Stimulated activated CD4-positive, alpha-beta T cell treated with anti-CD3 and anti-CD28 coated beads, Interleukin-4, amount 100 ng/mL, for 1 hour (primary cell): ENCODE measurements around the gene CSNK1D.
A peak's percentile ranks its signal among the peaks of the same experiment; 100 is the strongest.
"Not testable (repeated sequence)": the region's sequence is repeated elsewhere in the genome, so short reads cannot be mapped to it uniquely, and the experiment has no call there.

Experiments used
- DNase-seq: peaks from one replicate; pipeline ENCODE4 v3.0.0-alpha.2; 2020

CSNK1D gene

GRCh38 chr17:82212331-82213250 is 60.9 kb downstream of the CSNK1D start, which contains the start of gene CCDC57:
TSS of gene CCDC57 (minus strand) at chr17:82212842. CDS start at chr17:82201944, 10,898 bp downstream.
- peak; percentile 75 for DNase-seq

GRCh38 chr17:82210655-82211054 is 62.8 kb downstream of the CSNK1D start:
- not testable (repeated sequence) for DNase-seq

- peak; percentile 74 for DNase-seq
These were observed 67.6 kb downstream of the CSNK1D start for GRCh38 chr17:82205720-82206508.

GRCh38 chr17:82204831-82205719 is 68.4 kb downstream of the CSNK1D start:
- DNase-seq, result no peak

- DNase-seq, result no peak
These were observed 69.6 kb downstream of the CSNK1D start for GRCh38 chr17:82203920-82204319.

GRCh38 chr17:82202981-82203380 is 70.5 kb downstream of the CSNK1D start:
- DNase-seq, result peak; percentile 36

- no peak for DNase-seq
These were observed 72.0 kb downstream of the CSNK1D start for GRCh38 chr17:82201498-82201910.

GRCh38 chr17:82200743-82201497 is 72.6 kb downstream of the CSNK1D start:
- peak; percentile 42 for DNase-seq

- DNase-seq, result no peak
These were observed 73.4 kb downstream of the CSNK1D start for GRCh38 chr17:82200135-82200534.

- DNase-seq, result no peak
These were observed 74.0 kb downstream of the CSNK1D start for GRCh38 chr17:82199496-82199895.

- no peak for DNase-seq
These were observed 75.4 kb downstream of the CSNK1D start for GRCh38 chr17:82198092-82198491.

- no peak for DNase-seq
These were observed 77.5 kb downstream of the CSNK1D start for GRCh38 chr17:82195675-82196672.

- DNase-seq, result no peak
These were observed 78.7 kb downstream of the CSNK1D start for GRCh38 chr17:82194765-82195164.

- no peak for DNase-seq
These were observed 79.8 kb downstream of the CSNK1D start for GRCh38 chr17:82193520-82194220.

- not testable (repeated sequence) for DNase-seq
These were observed 80.5 kb downstream of the CSNK1D start for GRCh38 chr17:82193050-82193449.
